Measurements from ENCODE around the gene AOPEP. TPM values are rescaled to one million over a fixed set of nuclear protein-coding genes. Genes with fewer than 3 reads are reported as not detected.

The AOPEP gene
- total RNA-seq, 1 donor from 2014 or later: 16.6 TPM

GRCh38 chr9:94899464-94900221 is 173.1 kb downstream of the AOPEP start:
- Histone ChIP-seq H3K36me3 (no peaks in the 10 kb centered on the region), H3K4me2 (no peak overlapping the region), H3K4me1 (no peaks in the 10 kb centered on the region), H3K9ac (no peak overlapping the region), H3K27me3 (no peaks in the 10 kb centered on the region), H3K9me3 (ENCODE audit: low read depth) (no peaks in the 10 kb centered on the region), H3K79me2 (ENCODE audit: low read depth) (no peaks in the 10 kb centered on the region), H4K20me1 (ENCODE audit: low read depth) (no peaks in the 10 kb centered on the region), H3K27ac (no peak overlapping the region), H3F3A (ENCODE audit: low read depth) (no peaks in the 10 kb centered on the region), H2AFZ (replicated peaks) (no peak overlapping the region), H3K4me3 (no peak overlapping the region)
- H3K27me3 Mint-ChIP-seq (ENCODE audit: insufficient read depth, low read depth): peaks cover 2% of the 10 kb centered on the region
- peaks cover 18% of the 10 kb centered on the region for H3K4me1 Mint-ChIP-seq
- no peak for TF ChIP-seq EZH2phosphoT487 (IDR thresholded peaks at IDR 0.05)
- TF ChIP-seq EZH2 (IDR thresholded peaks at IDR 0.05): no peak
- TF ChIP-seq, protein P1, sequence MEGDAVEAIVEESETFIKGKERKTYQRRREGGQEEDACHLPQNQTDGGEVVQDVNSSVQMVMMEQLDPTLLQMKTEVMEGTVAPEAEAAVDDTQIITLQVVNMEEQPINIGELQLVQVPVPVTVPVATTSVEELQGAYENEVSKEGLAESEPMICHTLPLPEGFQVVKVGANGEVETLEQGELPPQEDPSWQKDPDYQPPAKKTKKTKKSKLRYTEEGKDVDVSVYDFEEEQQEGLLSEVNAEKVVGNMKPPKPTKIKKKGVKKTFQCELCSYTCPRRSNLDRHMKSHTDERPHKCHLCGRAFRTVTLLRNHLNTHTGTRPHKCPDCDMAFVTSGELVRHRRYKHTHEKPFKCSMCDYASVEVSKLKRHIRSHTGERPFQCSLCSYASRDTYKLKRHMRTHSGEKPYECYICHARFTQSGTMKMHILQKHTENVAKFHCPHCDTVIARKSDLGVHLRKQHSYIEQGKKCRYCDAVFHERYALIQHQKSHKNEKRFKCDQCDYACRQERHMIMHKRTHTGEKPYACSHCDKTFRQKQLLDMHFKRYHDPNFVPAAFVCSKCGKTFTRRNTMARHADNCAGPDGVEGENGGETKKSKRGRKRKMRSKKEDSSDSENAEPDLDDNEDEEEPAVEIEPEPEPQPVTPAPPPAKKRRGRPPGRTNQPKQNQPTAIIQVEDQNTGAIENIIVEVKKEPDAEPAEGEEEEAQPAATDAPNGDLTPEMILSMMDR (IDR thresholded peaks at IDR 0.05): no peak
- H3K9me3 Mint-ChIP-seq: no peaks in the 10 kb centered on the region
- no peak overlapping the region for H3K4me3 Mint-ChIP-seq
- H3K27ac Mint-ChIP-seq: no peak overlapping the region
- no peak for DNase-seq (ENCODE audit: low spot score)
- no peaks in the 10 kb centered on the region for H3K36me3 Mint-ChIP-seq

DNA sequence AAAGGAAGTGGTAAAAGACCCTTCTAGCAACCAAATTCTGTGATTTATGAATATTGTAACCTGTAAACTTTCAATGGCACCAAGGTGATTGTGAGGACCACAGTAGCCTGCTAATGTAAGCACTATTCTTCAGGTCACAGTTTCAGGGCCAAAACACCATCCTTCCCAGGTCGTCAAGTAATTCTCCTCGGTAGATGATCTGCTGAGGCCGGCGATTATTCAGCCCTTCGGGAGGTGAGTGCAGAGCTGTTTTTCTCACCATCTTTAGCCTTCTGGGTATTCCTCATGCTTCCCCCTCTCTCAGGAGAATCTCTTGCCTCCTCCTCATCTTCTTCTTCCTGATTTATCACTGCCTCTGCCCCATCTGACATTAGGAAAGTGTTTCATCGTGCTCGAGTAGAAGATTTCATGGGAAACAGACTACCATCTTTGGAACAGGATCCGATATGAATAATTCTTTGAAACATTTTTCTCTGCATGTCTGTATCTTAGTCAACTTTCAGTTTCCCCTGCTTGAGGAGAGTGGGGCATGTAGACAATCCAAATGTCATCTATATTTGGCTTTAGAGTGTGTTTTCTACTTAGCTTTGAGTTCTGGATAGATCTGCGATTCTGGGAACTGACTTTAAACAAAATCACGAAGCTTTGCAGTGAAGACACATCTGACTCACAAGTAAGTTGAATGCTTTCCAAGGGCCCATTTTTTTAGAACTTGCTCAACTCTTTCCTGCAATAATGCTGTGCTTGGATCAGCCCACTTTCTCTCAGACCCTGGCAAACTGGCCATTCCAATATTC is 173.9 kb downstream of the AOPEP start:
- DNase-seq (ENCODE audit: low spot score): no peak
- Histone ChIP-seq H4K20me1 (ENCODE audit: low read depth) (no peaks in the 10 kb centered on the region), H3K4me2 (no peak overlapping the region), H3K27me3 (no peaks in the 10 kb centered on the region), H3K27ac (no peak overlapping the region), H2AFZ (replicated peaks) (no peak overlapping the region), H3K9ac (no peak overlapping the region), H3K4me1 (no peaks in the 10 kb centered on the region), H3K4me3 (no peak overlapping the region), H3F3A (ENCODE audit: low read depth) (no peaks in the 10 kb centered on the region), H3K9me3 (ENCODE audit: low read depth) (no peaks in the 10 kb centered on the region), H3K79me2 (ENCODE audit: low read depth) (no peaks in the 10 kb centered on the region), H3K36me3 (no peaks in the 10 kb centered on the region)
- Mint-ChIP-seq H3K4me3 (no peak overlapping the region), H3K27me3 (ENCODE audit: insufficient read depth, low read depth) (peaks cover 2% of the 10 kb centered on the region), H3K27ac (no peak overlapping the region), H3K9me3 (no peaks in the 10 kb centered on the region), H3K36me3 (no peaks in the 10 kb centered on the region), H3K4me1 (peaks cover 22% of the 10 kb centered on the region)
- TF ChIP-seq, protein P1 (IDR thresholded peaks at IDR 0.05): no peak
- no peak for TF ChIP-seq EZH2phosphoT487 (IDR thresholded peaks at IDR 0.05)

GRCh38 chr9:94901019-94901363 is 174.5 kb downstream of the AOPEP start:
- no peak overlapping the region for H3K4me3 Mint-ChIP-seq
- H4K20me1 ChIP-seq (ENCODE audit: low read depth): no peaks in the 10 kb centered on the region
- H3K9ac ChIP-seq: no peak overlapping the region
- H3K36me3 ChIP-seq: no peaks in the 10 kb centered on the region
- H3K4me1 Mint-ChIP-seq: peaks cover 25% of the 10 kb centered on the region
- H3F3A ChIP-seq (ENCODE audit: low read depth): no peaks in the 10 kb centered on the region
- no peak overlapping the region for H3K4me2 ChIP-seq
- no peak overlapping the region for H2AFZ ChIP-seq (replicated peaks)
- no peaks in the 10 kb centered on the region for H3K36me3 Mint-ChIP-seq
- no peak for DNase-seq (ENCODE audit: low spot score)
- H3K79me2 ChIP-seq (ENCODE audit: low read depth): no peaks in the 10 kb centered on the region
- H3K27ac Mint-ChIP-seq: no peak overlapping the region
- TF ChIP-seq EZH2phosphoT487 (IDR thresholded peaks at IDR 0.05) (no peak), EZH2 (IDR thresholded peaks at IDR 0.05) (no peak)
- TF ChIP-seq, protein P1 (IDR thresholded peaks at IDR 0.05): no peak
- no peak overlapping the region for H3K4me3 ChIP-seq
- peaks cover 2% of the 10 kb centered on the region for H3K27me3 Mint-ChIP-seq (ENCODE audit: insufficient read depth, low read depth)
- no peaks in the 10 kb centered on the region for H3K9me3 ChIP-seq (ENCODE audit: low read depth)
- no peak overlapping the region for H3K27ac ChIP-seq
- no peaks in the 10 kb centered on the region for H3K4me1 ChIP-seq
- no peaks in the 10 kb centered on the region for H3K27me3 ChIP-seq
- no peaks in the 10 kb centered on the region for H3K9me3 Mint-ChIP-seq
